ENCODE measurements around the gene SNCAIP.
A peak's percentile ranks its signal among the peaks of the same experiment; 100 is the strongest.
"Not testable (repeated sequence)": the region's sequence is repeated elsewhere in the genome, so short reads cannot be mapped to it uniquely, and the experiment has no call there.

Gene SNCAIP

GRCh38 chr5:122465994-122466393, 154.0 kb downstream of the SNCAIP start:
- no peak for DNase-seq (ENCODE audit: low read depth)

GRCh38 chr5:122468351-122469116, 156.5 kb downstream of the SNCAIP start:
- no peak for DNase-seq (ENCODE audit: low read depth)

- no peak for DNase-seq (ENCODE audit: low read depth)
Measured at GRCh38 chr5:122469384-122469919, 157.4 kb downstream of the SNCAIP start.

GRCh38 chr5:122470365-122470764, 158.3 kb downstream of the SNCAIP start:
- DNase-seq (ENCODE audit: low read depth) = no peak

- no peak for DNase-seq (ENCODE audit: low read depth)
Measured at GRCh38 chr5:122471031-122471751, 159.2 kb downstream of the SNCAIP start.

- DNase-seq (ENCODE audit: low read depth) = no peak
Measured at GRCh38 chr5:122471752-122472061, 159.7 kb downstream of the SNCAIP start.

- DNase-seq (ENCODE audit: low read depth) = peak; percentile 41
Measured at GRCh38 chr5:122473138-122473843, 161.3 kb downstream of the SNCAIP start.

GRCh38 chr5:122473941-122474340, 161.9 kb downstream of the SNCAIP start:
- no peak for DNase-seq (ENCODE audit: low read depth)

GRCh38 chr5:122478741-122479442, 166.9 kb downstream of the SNCAIP start:
- DNase-seq (ENCODE audit: low read depth) = peak; percentile 74

- DNase-seq (ENCODE audit: low read depth) = peak; percentile 10
Measured at GRCh38 chr5:122480146-122480545, 168.1 kb downstream of the SNCAIP start.

GRCh38 chr5:122484103-122484502, 172.1 kb downstream of the SNCAIP start:
- no peak for DNase-seq (ENCODE audit: low read depth)

GRCh38 chr5:122485226-122485625, 173.2 kb downstream of the SNCAIP start:
- no peak for DNase-seq (ENCODE audit: low read depth)

GRCh38 chr5:122486616-122487015, 174.6 kb downstream of the SNCAIP start:
- DNase-seq (ENCODE audit: low read depth) = not testable (repeated sequence)

GRCh38 chr5:122490718-122491117, 178.7 kb downstream of the SNCAIP start:
- DNase-seq (ENCODE audit: low read depth) = no peak

- peak; percentile 7 for DNase-seq (ENCODE audit: low read depth)
Measured at GRCh38 chr5:122492675-122493074, 180.6 kb downstream of the SNCAIP start.

GRCh38 chr5:122493091-122494021, 181.3 kb downstream of the SNCAIP start:
- no peak for DNase-seq (ENCODE audit: low read depth)

- DNase-seq (ENCODE audit: low read depth) = no peak
Measured at GRCh38 chr5:122494109-122494508, 182.1 kb downstream of the SNCAIP start.

GRCh38 chr5:122498163-122498562, 186.1 kb downstream of the SNCAIP start:
- no peak for DNase-seq (ENCODE audit: low read depth)

GRCh38 chr5:122499585-122499984, 187.5 kb downstream of the SNCAIP start:
- no peak for DNase-seq (ENCODE audit: low read depth)

GRCh38 chr5:122500245-122501088, 188.4 kb downstream of the SNCAIP start:
- DNase-seq (ENCODE audit: low read depth) = peak; percentile 56

All from iris pigment epithelial cell (primary cell).